T47D (cell line): ENCODE results near the gene ZHX3.

Experiments
- DNase-seq, 2 experiments: peaks; one replicate each; pipeline versions ENCODE4 v3.0.0 to v3.0.0-alpha.2; 2011 to 2012; ENCODE audit warnings: low read depth in 1 of 2, low spot score in 1 of 2
- JUND ChIP-seq: IDR thresholded peaks from 2 replicates; pipeline ENCODE4 v1.6.1; 2012; ENCODE audit warnings: low read depth
- in situ Hi-C: cut with HindIII; loops from 2 replicates; pipeline ENCODE4 v1.10.0; 2016; ENCODE audit warnings: low sequenced_read_pairs, low pct_unique_long_range_greater_than_20kb

The ZHX3 gene

GRCh38 chr20:41348430-41349172, 31.1 kb upstream of the ZHX3 start:
- DNase-seq: no peak
- in situ Hi-C loops: no loop called here
- TF ChIP-seq JUND: no peak

GRCh38 chr20:41347523-41348429, 30.2 kb upstream of the ZHX3 start:
- TF ChIP-seq JUND: no peak
- in situ Hi-C loops: no loop called here
- DNase-seq: no peak

- DNase-seq: no peak
- no peak for TF ChIP-seq JUND
- in situ Hi-C loops: no loop called here
Observed at GRCh38 chr20:41345729-41346067, 28.2 kb upstream of the ZHX3 start.

- TF ChIP-seq JUND: no peak
- in situ Hi-C loops: no loop called here
- DNase-seq: no peak
Observed at GRCh38 chr20:41344938-41345728, 27.6 kb upstream of the ZHX3 start.

DNA sequence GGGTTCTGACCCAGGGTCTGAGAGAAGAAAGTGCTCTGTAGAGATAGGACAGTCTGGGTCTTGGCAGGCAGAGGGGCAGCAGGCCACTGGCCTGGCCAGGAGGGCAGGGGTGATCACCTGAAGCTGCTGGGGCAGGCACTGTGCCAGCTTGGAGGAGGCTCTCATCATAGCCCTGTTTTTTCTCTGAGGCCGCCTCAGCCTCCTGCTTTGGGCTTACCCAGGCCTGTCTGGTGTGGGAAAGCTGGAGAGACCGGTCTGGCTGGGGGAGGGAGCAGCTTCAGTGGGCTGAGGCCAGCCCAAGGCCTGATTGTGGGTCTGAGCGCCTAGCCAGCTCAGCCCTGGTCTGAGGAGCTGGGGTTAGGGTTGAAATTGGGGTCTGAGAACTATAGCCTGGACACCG, 26.9 kb upstream of the ZHX3 start:
- in situ Hi-C loops: no loop called here
- DNase-seq: peak; percentile 84 to 85
- TF ChIP-seq JUND: no peak

DNA sequence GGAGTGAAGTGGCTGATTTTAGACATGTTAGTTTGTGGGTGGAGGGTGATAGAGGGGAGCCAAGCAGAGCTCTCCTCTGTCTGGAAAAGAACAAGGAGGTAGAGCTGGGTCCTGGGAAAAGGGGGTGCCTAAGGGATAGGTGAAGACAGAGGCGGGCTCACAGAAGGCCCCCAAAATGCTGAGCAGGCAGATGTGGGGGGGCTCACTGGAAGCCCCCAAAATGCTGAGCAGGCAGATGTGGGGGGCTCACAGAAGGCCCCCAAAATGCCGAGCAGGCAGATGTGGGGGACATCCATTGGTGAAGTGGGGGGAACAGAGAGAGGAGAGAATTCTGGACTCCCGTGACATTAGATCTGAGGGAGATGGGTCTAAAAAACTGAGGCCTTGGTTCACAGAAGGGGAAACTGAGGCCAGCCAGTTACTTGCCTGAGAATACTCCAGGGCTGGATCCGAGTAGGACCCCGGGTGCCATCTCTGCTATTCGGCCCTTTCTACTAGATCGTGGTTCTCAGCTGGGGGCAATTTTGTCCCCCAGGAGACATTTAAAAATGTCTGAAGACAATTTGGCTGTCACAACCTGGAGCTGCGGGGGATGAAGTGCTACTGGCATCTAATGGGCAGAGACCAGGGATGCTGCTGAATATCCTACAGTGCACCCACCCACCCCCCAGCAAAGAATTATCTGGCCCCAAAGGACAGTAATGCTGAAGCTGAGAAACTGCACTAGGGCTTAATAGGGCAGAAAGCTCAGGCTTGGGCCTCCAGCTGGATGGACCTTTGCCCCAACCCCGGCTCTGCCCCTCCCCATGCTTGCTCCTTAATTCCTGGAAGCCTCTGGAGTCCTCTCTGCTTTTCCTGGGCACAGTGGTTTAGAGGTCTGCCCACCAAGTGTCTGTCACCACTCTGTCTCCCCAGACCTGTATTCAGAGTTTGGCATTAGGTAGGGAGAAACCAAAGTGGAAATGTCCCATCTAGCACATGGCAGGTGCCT, 25.2 kb upstream of the ZHX3 start:
- DNase-seq: no peak
- in situ Hi-C loops: no loop called here
- TF ChIP-seq JUND: no peak

DNA sequence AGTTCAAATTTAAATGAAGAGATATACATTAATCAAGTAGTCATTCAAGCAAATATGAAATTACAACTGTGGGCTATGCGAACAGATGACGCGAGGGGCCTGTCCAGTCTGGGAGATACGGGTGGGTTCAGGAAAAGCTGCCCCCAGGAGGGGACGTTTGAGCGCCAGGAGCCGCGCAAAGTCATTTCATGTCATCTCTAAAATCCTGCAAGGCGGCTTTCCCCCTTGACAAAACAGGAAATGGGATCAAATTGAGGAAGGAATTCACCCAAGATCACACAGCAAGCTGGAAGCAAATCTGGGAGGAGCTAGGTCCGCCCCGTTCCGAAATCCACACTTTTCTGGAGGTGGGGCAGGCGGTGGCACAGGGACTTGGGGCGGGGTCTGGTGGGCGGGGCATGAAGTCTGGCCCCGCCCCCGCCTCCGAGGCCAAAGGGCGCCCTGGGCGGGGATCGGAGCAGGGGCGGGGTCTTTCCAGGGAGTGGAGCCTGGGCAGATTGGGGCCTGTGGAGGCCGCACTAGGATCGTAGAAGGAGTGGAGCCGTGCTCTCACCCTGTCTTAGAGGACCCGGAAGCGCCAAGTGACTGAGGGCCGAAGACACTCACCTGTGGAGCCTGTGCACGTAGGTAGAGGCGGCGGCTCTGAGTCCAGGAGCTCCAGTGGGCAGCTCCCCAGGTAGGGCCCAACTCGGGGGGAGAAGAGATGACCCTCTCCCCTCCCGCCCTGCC, 23.0 kb upstream of the ZHX3 start, which contains the start of gene LPIN3:
Gene LPIN3, plus strand, starts transcription at position 495 of the 729 bp plus-strand sequence. CDS start 4,983 bp downstream, outside the sequence.
- in situ Hi-C loops: no loop called here
- TF ChIP-seq JUND: no peak
- peak; percentile 93 to 98 for DNase-seq

DNA sequence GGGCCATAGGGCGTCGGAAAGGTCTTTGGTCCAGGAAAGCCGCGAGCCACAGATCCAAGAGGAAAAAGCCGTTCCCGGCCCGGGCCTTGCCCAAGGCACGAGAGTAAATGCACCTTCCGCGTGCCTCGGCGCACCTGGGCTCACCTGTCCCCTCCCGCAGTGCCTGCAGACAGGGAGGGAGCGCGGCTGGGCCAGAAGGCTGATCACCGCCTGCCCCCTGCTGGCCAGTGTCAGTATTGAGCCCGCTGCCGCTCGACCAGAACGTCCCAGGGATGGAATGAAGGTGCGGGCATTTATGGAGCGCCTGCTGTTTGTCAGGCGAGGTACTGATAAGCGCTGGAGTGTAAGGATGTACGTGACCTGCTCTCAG, 22.4 kb upstream of the ZHX3 start:
- no peak for TF ChIP-seq JUND
- in situ Hi-C loops: no loop called here
- peak; percentile 80 to 97 for DNase-seq

GRCh38 chr20:41336711-41337492, 19.4 kb upstream of the ZHX3 start:
- DNase-seq: no peak

GRCh38 chr20:41335591-41335990, 18.1 kb upstream of the ZHX3 start:
- in situ Hi-C loops: no loop called here
- TF ChIP-seq JUND: no peak
- DNase-seq: no peak

More at GRCh38 chr20:41336711-41337492, 19.4 kb upstream of the ZHX3 start:
- TF ChIP-seq JUND: no peak
- in situ Hi-C loops: no loop called here
